Gastrocnemius medialis (tissue), 4 donors: ENCODE results near the gene TFEC.

Experiments
- POLR2A ChIP-seq, 2 donors: fragments of 450-650 bp; IDR thresholded peaks; one replicate each; pipeline ENCODE4 v1.6.1; 2017; ENCODE audit warnings: antibody characterized with exemption in 2 of 2, mild to moderate bottlenecking in 2 of 2, moderate library complexity in 2 of 2
- TF ChIP-seq, protein P1 (sequence below), 5 experiments: fragments of 450-650 bp in 3 of 5; fragments of 200-600 bp in 2 of 5; sonication (generic) in 2 of 5; IDR thresholded peaks in 4 of 5; conservative IDR thresholded peaks in 1 of 5; 1 replicate in 4 of 5; 2 replicates in 1 of 5; pipeline ENCODE4 v1.5.1; 2016 to 2019; ENCODE audit warnings: antibody characterized with exemption in 5 of 5, mild to moderate bottlenecking in 3 of 5, moderate library complexity in 3 of 5

DNA sequence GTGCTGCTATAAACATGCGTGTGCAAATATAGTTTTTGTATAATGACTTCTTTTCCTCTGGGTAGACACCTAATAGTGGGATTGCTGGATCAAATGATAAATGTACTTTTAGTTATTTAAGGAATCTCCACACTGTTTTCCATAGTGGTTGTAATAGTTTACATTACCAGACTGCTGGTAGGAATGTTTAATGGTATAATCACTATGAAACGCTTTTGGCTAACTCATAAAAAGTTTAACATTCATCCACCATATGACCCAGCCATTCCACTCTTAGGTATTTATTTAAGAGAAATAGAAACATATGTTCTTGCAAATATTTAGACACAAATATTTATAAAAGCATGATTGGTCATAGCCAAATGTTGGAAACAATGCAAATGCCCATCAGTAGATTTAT is 32.1 kb upstream of the TFEC start:
- TF ChIP-seq, protein P1, sequence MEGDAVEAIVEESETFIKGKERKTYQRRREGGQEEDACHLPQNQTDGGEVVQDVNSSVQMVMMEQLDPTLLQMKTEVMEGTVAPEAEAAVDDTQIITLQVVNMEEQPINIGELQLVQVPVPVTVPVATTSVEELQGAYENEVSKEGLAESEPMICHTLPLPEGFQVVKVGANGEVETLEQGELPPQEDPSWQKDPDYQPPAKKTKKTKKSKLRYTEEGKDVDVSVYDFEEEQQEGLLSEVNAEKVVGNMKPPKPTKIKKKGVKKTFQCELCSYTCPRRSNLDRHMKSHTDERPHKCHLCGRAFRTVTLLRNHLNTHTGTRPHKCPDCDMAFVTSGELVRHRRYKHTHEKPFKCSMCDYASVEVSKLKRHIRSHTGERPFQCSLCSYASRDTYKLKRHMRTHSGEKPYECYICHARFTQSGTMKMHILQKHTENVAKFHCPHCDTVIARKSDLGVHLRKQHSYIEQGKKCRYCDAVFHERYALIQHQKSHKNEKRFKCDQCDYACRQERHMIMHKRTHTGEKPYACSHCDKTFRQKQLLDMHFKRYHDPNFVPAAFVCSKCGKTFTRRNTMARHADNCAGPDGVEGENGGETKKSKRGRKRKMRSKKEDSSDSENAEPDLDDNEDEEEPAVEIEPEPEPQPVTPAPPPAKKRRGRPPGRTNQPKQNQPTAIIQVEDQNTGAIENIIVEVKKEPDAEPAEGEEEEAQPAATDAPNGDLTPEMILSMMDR (IDR thresholded peaks at IDR 0.05 in 4 of 5, conservative IDR thresholded peaks at IDR 0.05 in 1 of 5): no peak
- TF ChIP-seq POLR2A (IDR thresholded peaks at IDR 0.05): no peak
